GM19452 (cell line): ENCODE results near the gene JARID2.

Experiments used
- ATAC-seq: cut with Tn5 transposase; IDR thresholded peaks from one replicate; pipeline ENCODE4 v1.9.1; 2021; ENCODE audit not compliant: unreplicated experiment

Gene JARID2

GRCh38 chr6:15513801-15514711 is 268.2 kb downstream of the JARID2 start:
- no peak for ATAC-seq

GRCh38 chr6:15515226-15515625 is 269.4 kb downstream of the JARID2 start:
- no peak for ATAC-seq

GRCh38 chr6:15515660-15516375 is 269.9 kb downstream of the JARID2 start:
- ATAC-seq = no peak

- ATAC-seq = no peak
These were observed 270.5 kb downstream of the JARID2 start for GRCh38 chr6:15516378-15516777.

- ATAC-seq = no peak
These were observed 271.2 kb downstream of the JARID2 start for GRCh38 chr6:15516923-15517560.

- ATAC-seq = no peak
These were observed 271.7 kb downstream of the JARID2 start for GRCh38 chr6:15517600-15517999.

- ATAC-seq = no peak
These were observed 272.2 kb downstream of the JARID2 start for GRCh38 chr6:15518057-15518456.

GRCh38 chr6:15518878-15519277 is 273.0 kb downstream of the JARID2 start:
- ATAC-seq = no peak

GRCh38 chr6:15519681-15520080 is 273.8 kb downstream of the JARID2 start:
- no peak for ATAC-seq

- ATAC-seq = no peak
These were observed 274.8 kb downstream of the JARID2 start for GRCh38 chr6:15520626-15521203.

GRCh38 chr6:15521582-15521981 is 275.7 kb downstream of the JARID2 start:
- no peak for ATAC-seq

- no peak for ATAC-seq
These were observed 276.2 kb downstream of the JARID2 start for GRCh38 chr6:15522026-15522425.

GRCh38 chr6:15522427-15522826 is 276.6 kb downstream of the JARID2 start:
- no peak for ATAC-seq

GRCh38 chr6:15522856-15523529 is 277.1 kb downstream of the JARID2 start:
- ATAC-seq = no peak

GRCh38 chr6:15523679-15524630 is 278.1 kb downstream of the JARID2 start:
- ATAC-seq = no peak

GRCh38 chr6:15524861-15525401 is 279.1 kb downstream of the JARID2 start:
- ATAC-seq = no peak

- no peak for ATAC-seq
These were observed 280.4 kb downstream of the JARID2 start for GRCh38 chr6:15526212-15526701.

GRCh38 chr6:15527838-15528617 is 282.2 kb downstream of the JARID2 start:
- ATAC-seq = no peak
